Calu3 (cell line): ENCODE results near the gene NPAS3. TPM values are rescaled to one million over a fixed set of nuclear protein-coding genes. Genes with fewer than 3 reads are reported as not detected.

Experiments used
- BruUV-seq: library from RNA; stranded (reverse); fragments of 400-500 nt; replicated peaks from 2 replicates; lab custom pipeline; 2021; lab: Mats Ljungman, UMichigan
- CTCF ChIA-PET: fragments of 300-600 bp; sonication (Branson Sonifier 250); formaldehyde crosslinking; loops from one replicate; lab custom pipeline; 2022; ENCODE audit warnings: antibody characterized with exemption; lab: Charles Lee
- DNase-seq: peaks from one replicate; pipeline ENCODE4 v3.0.0; 2022
- H3K27ac Mint-ChIP-seq: one replicate; pipeline ENCODE4 v1.8.0; 2022; ENCODE audit warnings: mixed read lengths; ENCODE audit not compliant: unreplicated experiment
- H3K27me3 Mint-ChIP-seq: one replicate; pipeline ENCODE4 v1.8.0; 2022; ENCODE audit warnings: mixed read lengths; ENCODE audit not compliant: unreplicated experiment
- H3K36me3 Mint-ChIP-seq: one replicate; pipeline ENCODE4 v1.8.0; 2022; ENCODE audit warnings: mild to moderate bottlenecking, moderate library complexity, mixed read lengths; ENCODE audit not compliant: insufficient read depth, unreplicated experiment
- H3K4me1 Mint-ChIP-seq: one replicate; pipeline ENCODE4 v1.8.0; 2022; ENCODE audit warnings: mild to moderate bottlenecking, low read depth, mixed read lengths; ENCODE audit not compliant: unreplicated experiment
- H3K4me3 Mint-ChIP-seq: one replicate; pipeline ENCODE4 v1.8.0; 2022; ENCODE audit warnings: mild to moderate bottlenecking, low read depth, moderate library complexity, mixed read lengths; ENCODE audit not compliant: unreplicated experiment
- H3K9me3 Mint-ChIP-seq: one replicate; pipeline ENCODE4 v1.8.0; 2022; ENCODE audit warnings: low read depth, mixed read lengths; ENCODE audit not compliant: unreplicated experiment
- intact Hi-C: fragments of 100-400 bp; cut with micrococcal nuclease; formaldehyde crosslinking; loops from one replicate; pipeline ENCODE4 v1.10.0; 2022; ENCODE audit not compliant: unreplicated experiment
- total RNA-seq: library from RNA; stranded (reverse); gene quantifications from 2 replicates; pipeline ENCODE4 v1.2.3, GENCODE V29; 2022
- TF ChIP-seq, protein P1 (sequence below): fragments of 200-600 bp; IDR thresholded peaks from one replicate; pipeline ENCODE4 v1.8.0; 2022; ENCODE audit warnings: antibody characterized with exemption; ENCODE audit not compliant: unreplicated experiment

The NPAS3 gene
- total RNA-seq, 1 experiment from 2014 or later, result not detected

DNA sequence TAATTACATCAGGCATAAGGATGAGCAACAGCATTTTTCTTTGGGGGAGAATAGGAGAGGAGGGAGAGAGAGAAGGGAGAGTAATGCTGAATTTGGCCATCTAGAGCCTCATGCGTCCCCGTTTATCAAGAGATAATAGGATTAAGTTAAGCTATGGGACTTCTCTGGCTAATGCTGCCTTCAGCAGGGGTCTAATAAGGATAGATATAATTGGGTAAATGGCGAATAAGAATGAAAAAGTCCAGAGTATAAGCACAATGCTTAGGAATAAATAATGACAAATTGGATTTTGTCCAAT, 542.2 kb downstream of the NPAS3 start:
- Mint-ChIP-seq H3K36me3 (no peaks in the 10 kb centered on the region), H3K9me3 (no peaks in the 10 kb centered on the region), H3K4me1 (no peaks in the 10 kb centered on the region), H3K27me3 (peaks cover 86% of the 10 kb centered on the region), H3K4me3 (no peak overlapping the region), H3K27ac (no peak overlapping the region)
- CTCF ChIA-PET, result no interaction called here
- DNase-seq, result no peak
- no TSS peak for BruUV-seq
- intact Hi-C loops, result no loop called here
- TF ChIP-seq, protein P1, sequence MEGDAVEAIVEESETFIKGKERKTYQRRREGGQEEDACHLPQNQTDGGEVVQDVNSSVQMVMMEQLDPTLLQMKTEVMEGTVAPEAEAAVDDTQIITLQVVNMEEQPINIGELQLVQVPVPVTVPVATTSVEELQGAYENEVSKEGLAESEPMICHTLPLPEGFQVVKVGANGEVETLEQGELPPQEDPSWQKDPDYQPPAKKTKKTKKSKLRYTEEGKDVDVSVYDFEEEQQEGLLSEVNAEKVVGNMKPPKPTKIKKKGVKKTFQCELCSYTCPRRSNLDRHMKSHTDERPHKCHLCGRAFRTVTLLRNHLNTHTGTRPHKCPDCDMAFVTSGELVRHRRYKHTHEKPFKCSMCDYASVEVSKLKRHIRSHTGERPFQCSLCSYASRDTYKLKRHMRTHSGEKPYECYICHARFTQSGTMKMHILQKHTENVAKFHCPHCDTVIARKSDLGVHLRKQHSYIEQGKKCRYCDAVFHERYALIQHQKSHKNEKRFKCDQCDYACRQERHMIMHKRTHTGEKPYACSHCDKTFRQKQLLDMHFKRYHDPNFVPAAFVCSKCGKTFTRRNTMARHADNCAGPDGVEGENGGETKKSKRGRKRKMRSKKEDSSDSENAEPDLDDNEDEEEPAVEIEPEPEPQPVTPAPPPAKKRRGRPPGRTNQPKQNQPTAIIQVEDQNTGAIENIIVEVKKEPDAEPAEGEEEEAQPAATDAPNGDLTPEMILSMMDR, result no peak

DNA sequence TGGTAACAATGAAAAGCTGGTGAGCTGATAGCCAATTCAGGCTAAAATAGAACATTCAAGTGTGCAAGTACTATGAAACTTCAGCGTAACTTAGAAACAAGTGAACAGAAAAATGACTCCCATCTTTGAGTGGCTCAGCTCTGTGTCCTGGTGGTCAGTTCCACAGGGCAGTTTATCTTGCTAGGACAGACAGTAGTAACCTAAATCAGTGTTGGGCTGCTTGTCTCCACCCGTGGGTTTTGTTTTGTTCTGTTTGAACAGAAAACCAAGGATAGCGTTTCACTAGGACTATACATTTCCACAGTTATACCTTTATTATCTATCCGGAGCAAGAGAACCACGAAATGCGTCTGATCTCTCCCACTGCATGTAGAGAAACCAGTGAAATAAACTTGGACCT, 544.4 kb downstream of the NPAS3 start:
- H3K4me3 Mint-ChIP-seq, result no peak overlapping the region
- peaks cover 94% of the 10 kb centered on the region for H3K27me3 Mint-ChIP-seq
- DNase-seq, result no peak
- H3K27ac Mint-ChIP-seq, result no peak overlapping the region
- BruUV-seq, result no TSS peak
- CTCF ChIA-PET, result no interaction called here
- H3K9me3 Mint-ChIP-seq, result no peaks in the 10 kb centered on the region
- TF ChIP-seq, protein P1, result no peak
- intact Hi-C loops, result no loop called here
- no peaks in the 10 kb centered on the region for H3K36me3 Mint-ChIP-seq
- no peaks in the 10 kb centered on the region for H3K4me1 Mint-ChIP-seq

DNA sequence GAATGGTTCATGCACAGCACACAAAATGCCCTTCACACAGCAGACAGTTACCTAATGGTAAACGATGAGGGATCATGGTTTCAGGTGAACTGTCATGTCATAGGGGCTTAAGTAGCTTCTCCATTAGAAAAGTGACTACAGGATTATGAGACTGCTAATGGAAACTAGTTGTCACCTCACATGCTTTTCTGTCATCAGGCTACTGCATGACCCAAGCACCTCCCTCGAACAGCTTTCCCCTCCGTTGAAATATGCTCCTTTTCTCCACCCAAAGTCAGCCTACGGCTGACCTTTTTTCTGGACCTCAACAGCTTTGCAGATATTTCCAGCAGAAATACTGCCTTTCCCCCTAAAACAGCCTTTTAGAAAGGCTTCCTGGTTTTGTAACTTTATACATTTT, 544.9 kb downstream of the NPAS3 start:
- CTCF ChIA-PET, result no interaction called here
- intact Hi-C loops, result no loop called here

DNA sequence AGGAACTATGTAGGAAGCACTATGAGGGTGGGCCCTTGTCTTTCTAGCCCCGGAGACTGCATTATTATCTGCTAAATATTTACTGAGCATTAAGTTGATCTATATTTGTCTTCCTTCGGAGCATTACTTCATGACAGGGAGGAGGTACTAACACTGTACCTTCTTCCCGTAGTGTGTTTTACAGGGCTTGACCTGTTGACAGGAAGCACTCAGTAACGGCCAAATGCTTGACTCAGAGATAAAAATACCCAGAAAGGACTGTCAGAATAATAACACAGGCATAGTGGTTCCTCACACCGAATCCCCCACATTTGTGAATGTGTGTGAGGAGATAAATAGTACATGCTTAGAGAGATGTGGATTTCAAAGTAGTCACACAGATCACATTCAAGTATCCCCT, 545.6 kb downstream of the NPAS3 start:
- intact Hi-C loops, result no loop called here
- TF ChIP-seq, protein P1, result no peak
- CTCF ChIA-PET, result no interaction called here
- Mint-ChIP-seq H3K27ac (no peak overlapping the region), H3K4me1 (no peaks in the 10 kb centered on the region), H3K36me3 (no peaks in the 10 kb centered on the region), H3K27me3 (peaks cover 93% of the 10 kb centered on the region), H3K4me3 (no peak overlapping the region), H3K9me3 (no peaks in the 10 kb centered on the region)
- no TSS peak for BruUV-seq
- DNase-seq, result no peak

More for the DNA sequence above, 544.9 kb downstream of the NPAS3 start:
- TF ChIP-seq, protein P1, result no peak
- Mint-ChIP-seq H3K9me3 (no peaks in the 10 kb centered on the region), H3K4me1 (no peaks in the 10 kb centered on the region), H3K4me3 (no peak overlapping the region), H3K36me3 (no peaks in the 10 kb centered on the region), H3K27me3 (peaks cover 94% of the 10 kb centered on the region), H3K27ac (no peak overlapping the region)
- no peak for DNase-seq
- BruUV-seq, result no TSS peak
